Endothelial cell (in vitro differentiated cells): ENCODE measurements around the gene SAMD4A. TPM values are rescaled to one million over a fixed set of nuclear protein-coding genes. Genes with fewer than 3 reads are reported as not detected.

Experiments
- DNase-seq: peaks from one replicate; pipeline ENCODE4 v3.0.0; 2021; ENCODE audit warnings: low spot score
- H3K27ac Mint-ChIP-seq: one replicate; pipeline ENCODE4 v1.8.0; 2021; ENCODE audit warnings: mixed read lengths, inconsistent platforms; ENCODE audit not compliant: unreplicated experiment
- H3K27me3 Mint-ChIP-seq: one replicate; pipeline ENCODE4 v1.8.0; 2021; ENCODE audit warnings: mild to moderate bottlenecking, moderate library complexity, mixed read lengths, inconsistent platforms; ENCODE audit not compliant: unreplicated experiment
- H3K36me3 Mint-ChIP-seq: one replicate; pipeline ENCODE4 v1.8.0; 2021; ENCODE audit warnings: mild to moderate bottlenecking, low read depth, mixed read lengths, inconsistent platforms; ENCODE audit not compliant: unreplicated experiment
- H3K4me1 Mint-ChIP-seq: one replicate; pipeline ENCODE4 v1.8.0; 2021; ENCODE audit warnings: mild to moderate bottlenecking, mixed read lengths, inconsistent platforms; ENCODE audit not compliant: unreplicated experiment
- H3K4me3 Mint-ChIP-seq: one replicate; pipeline ENCODE4 v1.8.0; 2021; ENCODE audit warnings: mild to moderate bottlenecking, mixed read lengths, inconsistent platforms; ENCODE audit not compliant: unreplicated experiment
- H3K9me3 Mint-ChIP-seq: one replicate; pipeline ENCODE4 v1.8.0; 2021; ENCODE audit warnings: mixed read lengths, inconsistent platforms; ENCODE audit not compliant: unreplicated experiment
- long read RNA-seq: library from polyadenylated mRNA; unstranded; transcript quantifications from one replicate; pipeline ENCODE4 v2.0.0, GENCODE V29; 2020; ENCODE audit not compliant: unreplicated experiment
- total RNA-seq: library from RNA; stranded (reverse); fragmentation: NEBNext Ultra II Directional; extraction: Animal tissue kit (Norgen Biotek cat#: 25700); gene quantifications from one replicate; pipeline ENCODE4 v1.2.1, GENCODE V29; 2021; ENCODE audit not compliant: unreplicated experiment
- TF ChIP-seq, protein P1 (sequence below): fragments of 200-600 bp; sonication (generic); IDR thresholded peaks from one replicate; pipeline ENCODE4 v1.5.0; 2021; ENCODE audit warnings: antibody characterized with exemption; ENCODE audit not compliant: unreplicated experiment

Gene SAMD4A
- 9.2 TPM for total RNA-seq
- long read RNA-seq, partial matches to known transcripts, result 0 of 1 reads
- long read RNA-seq, other reads (novel, unspliced or antisense), result 1 of 1 reads

GRCh38 chr14:54566410-54567223, at the start of gene SAMD4A:
Gene SAMD4A, plus strand, starts transcription at chr14:54567128. Its CDS starts 789 bp downstream, at chr14:54567917.
- Mint-ChIP-seq H3K4me3 (peak within 1 kb of the TSS; percentile 97), H3K36me3 (no peaks in the 10 kb centered on the region), H3K27ac (peak within 1 kb of the TSS; percentile 70), H3K4me1 (peaks cover 15% of the 10 kb centered on the region), H3K27me3 (peaks cover 8% of the 10 kb centered on the region), H3K9me3 (no peaks in the 10 kb centered on the region)
- peak; percentile 66 for DNase-seq
- TF ChIP-seq, protein P1, sequence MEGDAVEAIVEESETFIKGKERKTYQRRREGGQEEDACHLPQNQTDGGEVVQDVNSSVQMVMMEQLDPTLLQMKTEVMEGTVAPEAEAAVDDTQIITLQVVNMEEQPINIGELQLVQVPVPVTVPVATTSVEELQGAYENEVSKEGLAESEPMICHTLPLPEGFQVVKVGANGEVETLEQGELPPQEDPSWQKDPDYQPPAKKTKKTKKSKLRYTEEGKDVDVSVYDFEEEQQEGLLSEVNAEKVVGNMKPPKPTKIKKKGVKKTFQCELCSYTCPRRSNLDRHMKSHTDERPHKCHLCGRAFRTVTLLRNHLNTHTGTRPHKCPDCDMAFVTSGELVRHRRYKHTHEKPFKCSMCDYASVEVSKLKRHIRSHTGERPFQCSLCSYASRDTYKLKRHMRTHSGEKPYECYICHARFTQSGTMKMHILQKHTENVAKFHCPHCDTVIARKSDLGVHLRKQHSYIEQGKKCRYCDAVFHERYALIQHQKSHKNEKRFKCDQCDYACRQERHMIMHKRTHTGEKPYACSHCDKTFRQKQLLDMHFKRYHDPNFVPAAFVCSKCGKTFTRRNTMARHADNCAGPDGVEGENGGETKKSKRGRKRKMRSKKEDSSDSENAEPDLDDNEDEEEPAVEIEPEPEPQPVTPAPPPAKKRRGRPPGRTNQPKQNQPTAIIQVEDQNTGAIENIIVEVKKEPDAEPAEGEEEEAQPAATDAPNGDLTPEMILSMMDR, result peak; percentile 20

GRCh38 chr14:54524410-54524809, 42.5 kb upstream of the SAMD4A start:
- Mint-ChIP-seq H3K9me3 (no peaks in the 10 kb centered on the region), H3K27ac (no peak overlapping the region), H3K36me3 (peaks cover 14% of the 10 kb centered on the region), H3K4me1 (no peaks in the 10 kb centered on the region), H3K4me3 (no peak overlapping the region), H3K27me3 (no peaks in the 10 kb centered on the region)
- TF ChIP-seq, protein P1, result no peak
- no peak for DNase-seq

- H3K36me3 Mint-ChIP-seq, result peaks cover 10% of the 10 kb centered on the region
- no peak overlapping the region for H3K27ac Mint-ChIP-seq
- no peaks in the 10 kb centered on the region for H3K27me3 Mint-ChIP-seq
- no peak for DNase-seq
- H3K4me1 Mint-ChIP-seq, result peaks cover 8% of the 10 kb centered on the region
- TF ChIP-seq, protein P1, result no peak
- no peak overlapping the region for H3K4me3 Mint-ChIP-seq
- H3K9me3 Mint-ChIP-seq, result no peaks in the 10 kb centered on the region
Measured at GRCh38 chr14:54528973-54529372, 38.0 kb upstream of the SAMD4A start.

DNA sequence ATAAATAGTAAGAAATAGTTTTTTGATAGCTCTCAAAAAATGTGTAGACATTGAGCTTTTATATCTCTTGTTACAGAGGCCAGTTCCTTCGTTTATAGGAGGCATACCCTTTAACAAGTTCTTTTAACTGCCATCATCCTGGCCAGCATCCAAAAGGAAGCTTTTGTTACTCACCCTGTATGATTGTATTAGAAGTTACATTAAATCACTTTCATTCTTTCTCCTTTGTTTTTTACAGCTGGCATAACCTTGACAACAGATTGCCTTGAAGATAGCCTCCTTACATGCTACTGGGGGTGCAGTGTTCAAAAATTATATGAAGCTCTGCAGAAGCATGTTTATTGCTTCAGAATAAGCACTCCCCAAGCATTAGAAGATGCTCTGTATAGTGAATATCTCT, 37.1 kb upstream of the SAMD4A start:
- no peak overlapping the region for H3K27ac Mint-ChIP-seq
- no peak overlapping the region for H3K4me3 Mint-ChIP-seq
- TF ChIP-seq, protein P1, result no peak
- no peaks in the 10 kb centered on the region for H3K9me3 Mint-ChIP-seq
- peaks cover 8% of the 10 kb centered on the region for H3K4me1 Mint-ChIP-seq
- no peak for DNase-seq
- no peaks in the 10 kb centered on the region for H3K27me3 Mint-ChIP-seq
- peaks cover 3% of the 10 kb centered on the region for H3K36me3 Mint-ChIP-seq
